Parathyroid adenoma (tissue), 2 donors: Measurements from ENCODE around the gene FOXO3.

ENCODE experiments used
- H2AFZ ChIP-seq: fragments of 300-600 bp; sonication (generic); one replicate; pipeline ENCODE4 v1.7.0; 2017; ENCODE audit warnings: antibody characterized with exemption, mild to moderate bottlenecking
- H3K27ac ChIP-seq: fragments of 300-600 bp; sonication (generic); one replicate; pipeline ENCODE4 v1.7.0; 2017
- H3K27me3 ChIP-seq: fragments of 300-600 bp; sonication (generic); one replicate; pipeline ENCODE4 v1.7.0; 2017; ENCODE audit warnings: low read length; ENCODE audit not compliant: control insufficient read depth, insufficient read depth
- H3K36me3 ChIP-seq: fragments of 300-600 bp; sonication (generic); one replicate; pipeline ENCODE4 v1.7.0; 2017; ENCODE audit warnings: low read length; ENCODE audit not compliant: control insufficient read depth, insufficient read depth
- H3K4me1 ChIP-seq: fragments of 300-600 bp; sonication (generic); one replicate; pipeline ENCODE4 v1.7.0; 2017; ENCODE audit warnings: control low read depth
- H3K4me2 ChIP-seq: fragments of 300-600 bp; sonication (generic); one replicate; pipeline ENCODE4 v1.7.0; 2017; ENCODE audit warnings: low read length
- H3K4me3 ChIP-seq: fragments of 300-600 bp; sonication (generic); one replicate; pipeline ENCODE4 v1.7.0; 2017; ENCODE audit warnings: low read depth, low read length
- H3K79me2 ChIP-seq: fragments of 300-600 bp; sonication (generic); one replicate; pipeline ENCODE4 v1.7.0; 2017; ENCODE audit warnings: control low read depth
- H3K9ac ChIP-seq: fragments of 300-600 bp; sonication (generic); one replicate; pipeline ENCODE4 v1.7.0; 2017; ENCODE audit warnings: mild to moderate bottlenecking
- H3K9me3 ChIP-seq: fragments of 300-600 bp; sonication (generic); one replicate; pipeline ENCODE4 v1.7.0; 2017; ENCODE audit warnings: low read length; ENCODE audit not compliant: control insufficient read depth
- CTCF ChIP-seq: fragments of 300-600 bp; sonication (generic); IDR thresholded peaks from one replicate; pipeline ENCODE4 v1.7.0; 2017; ENCODE audit warnings: antibody characterized with exemption, mild to moderate bottlenecking
- donor health status: primary hyperparathyroidism.

The FOXO3 gene

GRCh38 chr6:108612852-108613251, 52.1 kb downstream of the FOXO3 start:
- H3K27me3 ChIP-seq = no peaks in the 10 kb centered on the region
- no peak overlapping the region for H3K4me2 ChIP-seq
- H3K79me2 ChIP-seq = peaks cover 39% of the 10 kb centered on the region
- peaks cover 13% of the 10 kb centered on the region for H3K4me1 ChIP-seq
- no peak overlapping the region for H2AFZ ChIP-seq
- no peaks in the 10 kb centered on the region for H3K36me3 ChIP-seq
- no peak overlapping the region for H3K4me3 ChIP-seq
- TF ChIP-seq CTCF = no peak
- H3K27ac ChIP-seq = no peak overlapping the region
- H3K9me3 ChIP-seq = no peaks in the 10 kb centered on the region
- H3K9ac ChIP-seq = no peak overlapping the region

GRCh38 chr6:108616544-108616943, 55.8 kb downstream of the FOXO3 start:
- Histone ChIP-seq H3K4me1 (peaks cover 2% of the 10 kb centered on the region), H3K79me2 (peaks cover 56% of the 10 kb centered on the region), H3K36me3 (no peaks in the 10 kb centered on the region), H2AFZ (no peak overlapping the region), H3K4me3 (no peak overlapping the region), H3K27ac (no peak overlapping the region), H3K27me3 (no peaks in the 10 kb centered on the region), H3K4me2 (no peak overlapping the region), H3K9ac (no peak overlapping the region), H3K9me3 (no peaks in the 10 kb centered on the region)
- no peak for TF ChIP-seq CTCF

GRCh38 chr6:108616973-108617372, 56.3 kb downstream of the FOXO3 start:
- no peaks in the 10 kb centered on the region for H3K36me3 ChIP-seq
- H2AFZ ChIP-seq = no peak overlapping the region
- peaks cover 2% of the 10 kb centered on the region for H3K4me1 ChIP-seq
- H3K27me3 ChIP-seq = no peaks in the 10 kb centered on the region
- no peak overlapping the region for H3K4me2 ChIP-seq
- H3K9ac ChIP-seq = no peak overlapping the region
- H3K4me3 ChIP-seq = no peak overlapping the region
- no peak overlapping the region for H3K27ac ChIP-seq
- H3K9me3 ChIP-seq = no peaks in the 10 kb centered on the region
- no peak for TF ChIP-seq CTCF
- H3K79me2 ChIP-seq = peaks cover 60% of the 10 kb centered on the region

- no peak overlapping the region for H2AFZ ChIP-seq
- H3K27me3 ChIP-seq = no peaks in the 10 kb centered on the region
- H3K9me3 ChIP-seq = no peaks in the 10 kb centered on the region
- peaks cover 61% of the 10 kb centered on the region for H3K79me2 ChIP-seq
- no peak for TF ChIP-seq CTCF
- H3K9ac ChIP-seq = no peak overlapping the region
- H3K4me2 ChIP-seq = no peak overlapping the region
- no peak overlapping the region for H3K4me3 ChIP-seq
- no peak overlapping the region for H3K27ac ChIP-seq
- H3K36me3 ChIP-seq = no peaks in the 10 kb centered on the region
- peaks cover 2% of the 10 kb centered on the region for H3K4me1 ChIP-seq
These were observed 58.0 kb downstream of the FOXO3 start for GRCh38 chr6:108618623-108619152.

GRCh38 chr6:108619431-108620197, 58.9 kb downstream of the FOXO3 start:
- Histone ChIP-seq H3K9me3 (no peaks in the 10 kb centered on the region), H3K4me2 (no peak overlapping the region), H3K4me3 (no peak overlapping the region), H3K27ac (no peak overlapping the region), H3K27me3 (no peaks in the 10 kb centered on the region), H2AFZ (no peak overlapping the region), H3K36me3 (no peaks in the 10 kb centered on the region), H3K9ac (no peak overlapping the region), H3K79me2 (peaks cover 61% of the 10 kb centered on the region), H3K4me1 (peaks cover 2% of the 10 kb centered on the region)
- no peak for TF ChIP-seq CTCF
